HepG2 (cell line): ENCODE measurements around the gene GNB3. TPM values are rescaled to one million over a fixed set of nuclear protein-coding genes. Genes with fewer than 3 reads are reported as not detected.

Source experiments
- E2F1 ChIP-seq: sonication (generic); formaldehyde crosslinking; IDR thresholded peaks from 2 replicates; pipeline ENCODE4 v1.5.0; 2020; ENCODE audit warnings: missing genetic modification reagents
- KAT8 ChIP-seq: IDR thresholded peaks from 2 replicates; pipeline ENCODE4 v1.6.1; 2016; ENCODE audit warnings: missing genetic modification reagents, missing compliant biosample characterization
- MXI1 ChIP-seq: IDR thresholded peaks from 3 replicates; pipeline ENCODE4 v1.6.1; 2012; ENCODE audit warnings: low read depth, low read length, inconsistent platforms, borderline replicate concordance
- NCOA1 ChIP-seq: sonication (generic); formaldehyde crosslinking; IDR thresholded peaks from 2 replicates; pipeline ENCODE4 v1.9.0; 2021; ENCODE audit warnings: missing genetic modification reagents
- NRL ChIP-seq: sonication (generic); formaldehyde crosslinking; IDR thresholded peaks from 2 replicates; pipeline ENCODE4 v1.5.0; 2020; ENCODE audit warnings: missing genetic modification reagents, mild to moderate bottlenecking, moderate library complexity, borderline replicate concordance
- POLR2G ChIP-seq: fragments of 200-400 bp; formaldehyde crosslinking; IDR thresholded peaks from 2 replicates; pipeline ENCODE4 v1.6.1; 2018; ENCODE audit warnings: mild to moderate bottlenecking, low read depth, low read length, moderate library complexity
- RXRB ChIP-seq: IDR thresholded peaks from 2 replicates; pipeline ENCODE4 v1.6.1; 2016; ENCODE audit warnings: borderline replicate concordance, missing genetic modification reagents, missing compliant biosample characterization
- SMARCC2 ChIP-seq: fragments of 450-650 bp; IDR thresholded peaks from 2 replicates; pipeline ENCODE4 v1.6.1; 2017; ENCODE audit warnings: antibody characterized with exemption, mild to moderate bottlenecking
- TBX2 ChIP-seq: sonication (generic); formaldehyde crosslinking; IDR thresholded peaks from 2 replicates; pipeline ENCODE4 v1.5.0; 2020; ENCODE audit warnings: missing genetic modification reagents, mild to moderate bottlenecking, borderline replicate concordance
- ZBTB14 ChIP-seq: sonication (generic); formaldehyde crosslinking; IDR thresholded peaks from 2 replicates; pipeline ENCODE4 v1.4.0; 2020; ENCODE audit warnings: missing genetic modification reagents
- ZNF142 ChIP-seq: sonication (generic); formaldehyde crosslinking; IDR thresholded peaks from 2 replicates; pipeline ENCODE4 v1.4.0; 2020; ENCODE audit warnings: missing genetic modification reagents
- ZNF143 ChIP-seq: sonication (generic); formaldehyde crosslinking; IDR thresholded peaks from 2 replicates; pipeline ENCODE4 v1.4.0; 2020; ENCODE audit warnings: missing genetic modification reagents
- ZNF274 ChIP-seq: sonication (generic); formaldehyde crosslinking; IDR thresholded peaks from 2 replicates; pipeline ENCODE4 v1.5.1; 2020; ENCODE audit warnings: mild to moderate bottlenecking, missing genetic modification reagents
- ZNF382 ChIP-seq: sonication (generic); formaldehyde crosslinking; IDR thresholded peaks from 2 replicates; pipeline ENCODE4 v1.5.0; 2020; ENCODE audit warnings: missing genetic modification reagents, mild to moderate bottlenecking, borderline replicate concordance
- ZNF746 ChIP-seq: sonication (generic); formaldehyde crosslinking; IDR thresholded peaks from 2 replicates; pipeline ENCODE4 v1.8.0; 2022; ENCODE audit warnings: mild to moderate bottlenecking, missing genetic modification reagents
- ZNF792 ChIP-seq: IDR thresholded peaks from 2 replicates; pipeline ENCODE4 v1.6.1; 2016
- polyA plus RNA-seq, 8 experiments: library from polyadenylated mRNA; depleted of rRNA in 3 of 8; stranded (reverse) in 7 of 8; unstranded in 1 of 8; fragments of >200 nt; fragmentation: Illumina TruSeq in 4 of 8; extraction: Trizol in 4 of 8; gene quantifications; 2 replicates each; pipeline versions ENCODE4 v1.2.1 to v1.2.3, GENCODE V29; 2011 to 2016; ENCODE audit warnings: low read depth in 4 of 8, missing spikeins in 1 of 8, mixed read lengths in 1 of 8; ENCODE audit not compliant: insufficient read depth in 1 of 8
- total RNA-seq, 5 experiments: library from RNA; depleted of rRNA; stranded (reverse); fragments of >200 nt; fragmentation: Illumina TruSeq; extraction: Trizol; gene quantifications; 2 replicates each; pipeline ENCODE4 v1.2.3, GENCODE V29; 2016; ENCODE audit warnings: low read depth in 1 of 5
- TF ChIP-seq, protein P1 (sequence below): sonication (generic); formaldehyde crosslinking; IDR thresholded peaks from 2 replicates; pipeline ENCODE4 v1.4.0; 2020; ENCODE audit warnings: missing genetic modification reagents
- TF ChIP-seq, protein P2 (sequence below): IDR thresholded peaks from 2 replicates; pipeline ENCODE4 v1.6.1; 2018; ENCODE audit warnings: missing genetic modification reagents

The GNB3 gene
- total and polyA plus RNA-seq, 2 of the 13 experiments (the other 11 are each of a cell fraction or from before 2014, with no cell fraction given), result 1.3 to 3.6 TPM

DNA sequence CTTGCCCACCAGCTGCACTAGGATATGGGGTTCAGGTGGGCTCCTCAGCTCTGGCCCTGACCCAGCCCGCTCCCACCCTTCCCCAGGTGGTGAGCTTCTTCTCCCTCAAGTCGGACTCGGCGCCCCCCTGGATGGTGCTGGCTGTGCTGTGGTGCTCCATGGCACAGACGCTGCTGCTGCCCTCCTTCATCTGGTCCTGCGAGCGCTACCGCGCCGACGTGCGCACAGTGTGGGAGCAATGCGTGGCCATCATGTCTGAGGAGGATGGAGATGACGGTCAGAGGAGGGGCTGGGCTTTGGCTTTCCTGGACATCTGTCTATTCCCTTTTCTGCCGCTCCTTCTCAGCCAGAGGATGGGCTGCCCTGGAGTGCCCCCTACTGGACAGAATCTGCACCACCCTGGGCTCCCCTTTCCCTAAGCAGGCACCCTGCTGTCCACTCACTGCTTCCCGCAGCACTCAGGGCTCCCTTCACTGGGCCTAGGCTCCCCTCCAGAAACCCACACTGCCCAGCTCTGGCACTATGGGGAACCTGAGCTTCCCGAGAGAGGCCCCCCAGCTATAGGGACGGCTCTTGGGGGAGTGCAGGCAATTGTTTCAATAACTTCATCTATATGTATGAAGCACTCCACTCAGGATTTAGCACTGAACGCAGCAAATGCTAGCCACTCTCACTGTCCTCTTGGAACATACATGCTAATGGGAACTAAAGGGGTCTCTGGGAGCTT, 15.2 kb upstream of the GNB3 start (continued):
- no peak for TF ChIP-seq NRL (CRISPR knock-in tag)
- TF ChIP-seq, protein P1, sequence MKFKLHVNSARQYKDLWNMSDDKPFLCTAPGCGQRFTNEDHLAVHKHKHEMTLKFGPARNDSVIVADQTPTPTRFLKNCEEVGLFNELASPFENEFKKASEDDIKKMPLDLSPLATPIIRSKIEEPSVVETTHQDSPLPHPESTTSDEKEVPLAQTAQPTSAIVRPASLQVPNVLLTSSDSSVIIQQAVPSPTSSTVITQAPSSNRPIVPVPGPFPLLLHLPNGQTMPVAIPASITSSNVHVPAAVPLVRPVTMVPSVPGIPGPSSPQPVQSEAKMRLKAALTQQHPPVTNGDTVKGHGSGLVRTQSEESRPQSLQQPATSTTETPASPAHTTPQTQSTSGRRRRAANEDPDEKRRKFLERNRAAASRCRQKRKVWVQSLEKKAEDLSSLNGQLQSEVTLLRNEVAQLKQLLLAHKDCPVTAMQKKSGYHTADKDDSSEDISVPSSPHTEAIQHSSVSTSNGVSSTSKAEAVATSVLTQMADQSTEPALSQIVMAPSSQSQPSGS, result no peak
- TF ChIP-seq KAT8, result 0 out of 2 replicates have a peak, but pooled peaks have one; percentile 28
- TF ChIP-seq, protein P2, sequence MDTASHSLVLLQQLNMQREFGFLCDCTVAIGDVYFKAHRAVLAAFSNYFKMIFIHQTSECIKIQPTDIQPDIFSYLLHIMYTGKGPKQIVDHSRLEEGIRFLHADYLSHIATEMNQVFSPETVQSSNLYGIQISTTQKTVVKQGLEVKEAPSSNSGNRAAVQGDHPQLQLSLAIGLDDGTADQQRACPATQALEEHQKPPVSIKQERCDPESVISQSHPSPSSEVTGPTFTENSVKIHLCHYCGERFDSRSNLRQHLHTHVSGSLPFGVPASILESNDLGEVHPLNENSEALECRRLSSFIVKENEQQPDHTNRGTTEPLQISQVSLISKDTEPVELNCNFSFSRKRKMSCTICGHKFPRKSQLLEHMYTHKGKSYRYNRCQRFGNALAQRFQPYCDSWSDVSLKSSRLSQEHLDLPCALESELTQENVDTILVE (CRISPR knock-in tag), result 0 out of 2 replicates have a peak, but pooled peaks have one; percentile 24
- TF ChIP-seq RXRB, result no peak
- TF ChIP-seq ZNF746, result no peak
- no peak for TF ChIP-seq ZBTB14 (CRISPR knock-in tag)
- no peak; the same call in 1 of the 2 replicates for TF ChIP-seq POLR2G
- TF ChIP-seq ZNF274, result no peak
- TF ChIP-seq NCOA1 (CRISPR knock-in tag), result no peak
- 0 out of 2 replicates have a peak, but pooled peaks have one; percentile 22 for TF ChIP-seq ZNF792 (CRISPR knock-in tag)
- TF ChIP-seq ZNF143 (CRISPR knock-in tag), result no peak
- no peak for TF ChIP-seq E2F1 (CRISPR knock-in tag)
- TF ChIP-seq TBX2 (CRISPR knock-in tag), result no peak; the same call in 1 of the 2 replicates
- TF ChIP-seq ZNF142, result no peak
- no peak for TF ChIP-seq MXI1
- TF ChIP-seq SMARCC2, result no peak
- TF ChIP-seq ZNF382 (CRISPR knock-in tag), result no peak
